OCI-LY7 (cell line): ENCODE measurements around the gene GPT2.

Source experiments
- EZH2phosphoT487 ChIP-seq: fragments of 200-600 bp; sonication (generic); IDR thresholded peaks from 2 replicates; pipeline ENCODE4 v1.6.1; 2018; ENCODE audit warnings: low read depth, borderline replicate concordance, mild to moderate bottlenecking, mixed run types, antibody characterized with exemption, low read length, moderate library complexity, mixed read lengths
- TF ChIP-seq, protein P1 (sequence below): fragments of 200-600 bp; sonication (generic); conservative IDR thresholded peaks from 2 replicates; pipeline ENCODE4 v1.5.1; 2014; ENCODE audit warnings: mild to moderate bottlenecking, antibody characterized with exemption, low read length, moderate library complexity, mixed read lengths

DNA sequence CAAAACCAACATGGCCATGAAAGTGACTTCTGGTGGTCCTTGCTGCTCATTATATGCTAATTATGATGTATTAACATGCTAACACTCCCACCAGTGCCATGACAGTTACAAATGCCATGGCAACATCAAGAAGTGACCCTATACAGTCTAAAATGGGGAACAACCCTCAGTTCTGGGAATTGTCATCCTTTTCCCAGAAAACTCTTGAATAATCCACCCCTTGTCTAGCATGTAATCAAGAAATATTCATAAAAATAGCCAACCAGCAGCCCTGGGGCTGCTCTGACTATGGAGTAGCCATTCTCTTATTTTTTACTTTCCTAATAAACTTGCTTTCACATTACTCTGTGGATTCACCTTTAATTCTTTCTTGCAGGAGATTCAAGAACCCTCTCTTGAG, 53.4 kb downstream of the GPT2 start:
- no peak for TF ChIP-seq EZH2phosphoT487
- TF ChIP-seq, protein P1, sequence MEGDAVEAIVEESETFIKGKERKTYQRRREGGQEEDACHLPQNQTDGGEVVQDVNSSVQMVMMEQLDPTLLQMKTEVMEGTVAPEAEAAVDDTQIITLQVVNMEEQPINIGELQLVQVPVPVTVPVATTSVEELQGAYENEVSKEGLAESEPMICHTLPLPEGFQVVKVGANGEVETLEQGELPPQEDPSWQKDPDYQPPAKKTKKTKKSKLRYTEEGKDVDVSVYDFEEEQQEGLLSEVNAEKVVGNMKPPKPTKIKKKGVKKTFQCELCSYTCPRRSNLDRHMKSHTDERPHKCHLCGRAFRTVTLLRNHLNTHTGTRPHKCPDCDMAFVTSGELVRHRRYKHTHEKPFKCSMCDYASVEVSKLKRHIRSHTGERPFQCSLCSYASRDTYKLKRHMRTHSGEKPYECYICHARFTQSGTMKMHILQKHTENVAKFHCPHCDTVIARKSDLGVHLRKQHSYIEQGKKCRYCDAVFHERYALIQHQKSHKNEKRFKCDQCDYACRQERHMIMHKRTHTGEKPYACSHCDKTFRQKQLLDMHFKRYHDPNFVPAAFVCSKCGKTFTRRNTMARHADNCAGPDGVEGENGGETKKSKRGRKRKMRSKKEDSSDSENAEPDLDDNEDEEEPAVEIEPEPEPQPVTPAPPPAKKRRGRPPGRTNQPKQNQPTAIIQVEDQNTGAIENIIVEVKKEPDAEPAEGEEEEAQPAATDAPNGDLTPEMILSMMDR = no peak
